Measurements from ENCODE around the gene SLC2A9.

SLC2A9 gene

GRCh38 chr4:10008609-10009005 lies 12.7 kb downstream of the SLC2A9 start:
- DNase-seq (ENCODE audit: low spot score) = no peak
- TF ChIP-seq, protein P1, sequence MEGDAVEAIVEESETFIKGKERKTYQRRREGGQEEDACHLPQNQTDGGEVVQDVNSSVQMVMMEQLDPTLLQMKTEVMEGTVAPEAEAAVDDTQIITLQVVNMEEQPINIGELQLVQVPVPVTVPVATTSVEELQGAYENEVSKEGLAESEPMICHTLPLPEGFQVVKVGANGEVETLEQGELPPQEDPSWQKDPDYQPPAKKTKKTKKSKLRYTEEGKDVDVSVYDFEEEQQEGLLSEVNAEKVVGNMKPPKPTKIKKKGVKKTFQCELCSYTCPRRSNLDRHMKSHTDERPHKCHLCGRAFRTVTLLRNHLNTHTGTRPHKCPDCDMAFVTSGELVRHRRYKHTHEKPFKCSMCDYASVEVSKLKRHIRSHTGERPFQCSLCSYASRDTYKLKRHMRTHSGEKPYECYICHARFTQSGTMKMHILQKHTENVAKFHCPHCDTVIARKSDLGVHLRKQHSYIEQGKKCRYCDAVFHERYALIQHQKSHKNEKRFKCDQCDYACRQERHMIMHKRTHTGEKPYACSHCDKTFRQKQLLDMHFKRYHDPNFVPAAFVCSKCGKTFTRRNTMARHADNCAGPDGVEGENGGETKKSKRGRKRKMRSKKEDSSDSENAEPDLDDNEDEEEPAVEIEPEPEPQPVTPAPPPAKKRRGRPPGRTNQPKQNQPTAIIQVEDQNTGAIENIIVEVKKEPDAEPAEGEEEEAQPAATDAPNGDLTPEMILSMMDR (IDR thresholded peaks at IDR 0.05; ENCODE audit: extremely low read depth, insufficient read depth, missing control alignments) = no peak
- in situ Hi-C loops (cut with MboI; ENCODE audit: low pct_unique_long_range_greater_than_20kb, low sequenced_read_pairs, unreplicated experiment) = no loop called here

- TF ChIP-seq, protein P1 (IDR thresholded peaks at IDR 0.05; ENCODE audit: extremely low read depth, insufficient read depth, missing control alignments) = no peak
- in situ Hi-C loops (cut with MboI; ENCODE audit: low pct_unique_long_range_greater_than_20kb, low sequenced_read_pairs, unreplicated experiment) = no loop called here
- no peak for DNase-seq (ENCODE audit: low spot score)
These were observed 13.3 kb downstream of the SLC2A9 start for GRCh38 chr4:10007793-10008608.

- DNase-seq (ENCODE audit: low spot score) = peak; percentile 66
- TF ChIP-seq, protein P1 (IDR thresholded peaks at IDR 0.05; ENCODE audit: extremely low read depth, insufficient read depth, missing control alignments) = no peak
- in situ Hi-C loops (cut with MboI; ENCODE audit: low pct_unique_long_range_greater_than_20kb, low sequenced_read_pairs, unreplicated experiment) = no loop called here
These were observed 13.9 kb downstream of the SLC2A9 start for GRCh38 chr4:10007436-10007740.

DNA sequence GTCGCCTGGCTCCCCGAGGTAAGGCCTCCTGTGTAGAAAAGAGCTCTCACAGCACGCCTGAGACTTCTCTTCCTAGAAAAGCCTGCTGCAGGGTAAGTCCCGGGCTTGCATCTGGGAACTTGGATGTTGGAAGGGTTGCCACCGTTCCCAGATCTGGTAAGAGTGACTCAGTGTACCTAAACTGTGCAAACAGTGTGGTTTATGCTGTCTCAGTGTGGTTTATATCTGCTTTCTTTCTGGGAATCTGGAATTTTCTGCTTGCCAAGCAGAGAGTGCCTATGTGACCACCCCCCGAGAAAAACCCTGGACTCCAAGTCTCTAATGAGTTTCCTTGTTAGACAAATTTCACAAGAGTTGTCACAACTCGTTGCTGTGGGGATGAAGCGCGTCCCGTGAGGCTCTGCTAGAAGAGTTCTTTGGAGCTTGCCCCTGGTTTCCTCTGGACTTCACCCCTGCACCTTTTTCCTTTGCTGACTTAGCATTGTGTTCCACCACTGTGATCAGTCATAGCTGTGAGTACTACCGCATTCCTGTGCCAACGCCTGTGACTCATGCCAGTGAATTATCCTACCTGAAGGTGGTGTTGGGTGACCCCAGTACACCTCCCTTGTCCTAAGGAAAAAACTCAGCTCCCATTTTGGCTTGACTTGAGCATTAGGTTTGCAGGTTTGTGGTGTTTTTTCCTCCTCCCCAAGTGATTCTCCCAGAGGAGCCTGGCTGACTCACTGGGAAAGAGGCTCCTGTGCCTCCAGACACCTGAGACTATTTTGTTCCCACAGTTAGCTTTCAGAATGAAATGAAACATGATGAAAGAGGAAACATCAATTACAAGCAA lies 14.5 kb downstream of the SLC2A9 start:
- DNase-seq (ENCODE audit: low spot score) = no peak
- in situ Hi-C loops (cut with MboI; ENCODE audit: low pct_unique_long_range_greater_than_20kb, low sequenced_read_pairs, unreplicated experiment) = no loop called here
- TF ChIP-seq, protein P1 (IDR thresholded peaks at IDR 0.05; ENCODE audit: extremely low read depth, insufficient read depth, missing control alignments) = no peak

GRCh38 chr4:10006231-10006600 lies 15.1 kb downstream of the SLC2A9 start:
- no peak for DNase-seq (ENCODE audit: low spot score)
- in situ Hi-C loops (cut with MboI; ENCODE audit: low pct_unique_long_range_greater_than_20kb, low sequenced_read_pairs, unreplicated experiment) = no loop called here
- TF ChIP-seq, protein P1 (IDR thresholded peaks at IDR 0.05; ENCODE audit: extremely low read depth, insufficient read depth, missing control alignments) = no peak

GRCh38 chr4:10005632-10006031 lies 15.7 kb downstream of the SLC2A9 start:
- TF ChIP-seq, protein P1 (IDR thresholded peaks at IDR 0.05; ENCODE audit: extremely low read depth, insufficient read depth, missing control alignments) = no peak
- DNase-seq (ENCODE audit: low spot score) = no peak
- in situ Hi-C loops (cut with MboI; ENCODE audit: low pct_unique_long_range_greater_than_20kb, low sequenced_read_pairs, unreplicated experiment) = no loop called here
